GM19240 (cell line): ENCODE data around the gene CHIT1.

Experiments used
- DNase-seq: peaks from one replicate; pipeline ENCODE4 v3.0.0; 2011; ENCODE audit warnings: low spot score; ENCODE audit not compliant: insufficient read length

Gene CHIT1

DNA sequence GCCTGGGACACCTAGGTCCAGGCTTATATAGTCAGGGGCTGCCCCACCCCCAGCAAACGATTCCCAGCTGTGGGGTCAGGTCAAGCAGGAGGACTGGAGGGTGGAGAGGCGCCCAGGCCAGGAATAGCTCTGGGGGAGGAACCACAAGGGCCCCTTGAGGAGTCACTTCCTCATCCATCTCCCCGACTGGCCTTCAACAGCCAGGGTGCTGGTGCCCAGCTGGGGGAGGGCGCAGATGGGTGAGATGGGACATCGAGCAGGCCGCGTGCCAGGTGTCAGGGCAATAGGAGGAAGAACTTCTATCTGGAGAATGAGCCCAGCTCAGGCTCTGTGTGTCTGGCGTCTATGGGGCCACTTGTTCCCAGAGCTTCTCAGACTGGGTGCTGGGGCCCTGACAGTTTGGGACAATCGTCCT is 53.6 kb downstream of the CHIT1 start:
- no peak for DNase-seq

DNA sequence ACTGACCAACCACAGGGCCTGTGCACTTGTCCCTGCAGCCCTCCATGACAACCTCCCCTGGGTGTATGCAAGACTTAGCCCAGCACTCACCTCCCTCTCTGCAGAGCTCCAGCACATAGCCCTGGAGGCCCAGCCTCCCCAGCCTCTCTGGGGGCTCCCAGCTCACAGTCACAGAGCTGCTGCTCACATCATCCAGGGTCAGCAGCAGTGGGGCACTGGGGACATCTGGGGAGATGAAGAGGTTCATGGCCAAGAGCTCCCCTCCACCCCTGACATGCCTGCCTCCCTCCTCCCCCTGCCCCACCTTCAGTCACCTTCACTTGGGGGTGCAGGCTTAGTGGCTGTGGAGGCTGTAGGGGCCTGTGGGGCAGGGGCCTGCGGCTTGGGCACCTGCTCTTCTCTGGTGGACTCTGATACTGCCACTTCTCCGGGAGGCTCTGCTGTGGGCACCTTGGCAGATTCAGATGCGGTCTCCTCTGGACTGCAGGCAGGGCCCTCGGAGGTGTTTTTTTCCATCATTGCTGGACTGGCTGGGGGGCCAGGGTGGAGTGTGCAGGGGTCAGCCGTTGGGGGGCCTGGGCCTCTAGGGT is 54.1 kb downstream of the CHIT1 start, which contains the start of gene MYBPH:
Gene MYBPH, minus strand, starts transcription at position 590 of the 590 bp plus-strand sequence. Its CDS starts 71 bp downstream, at position 519.
- no peak for DNase-seq

DNA sequence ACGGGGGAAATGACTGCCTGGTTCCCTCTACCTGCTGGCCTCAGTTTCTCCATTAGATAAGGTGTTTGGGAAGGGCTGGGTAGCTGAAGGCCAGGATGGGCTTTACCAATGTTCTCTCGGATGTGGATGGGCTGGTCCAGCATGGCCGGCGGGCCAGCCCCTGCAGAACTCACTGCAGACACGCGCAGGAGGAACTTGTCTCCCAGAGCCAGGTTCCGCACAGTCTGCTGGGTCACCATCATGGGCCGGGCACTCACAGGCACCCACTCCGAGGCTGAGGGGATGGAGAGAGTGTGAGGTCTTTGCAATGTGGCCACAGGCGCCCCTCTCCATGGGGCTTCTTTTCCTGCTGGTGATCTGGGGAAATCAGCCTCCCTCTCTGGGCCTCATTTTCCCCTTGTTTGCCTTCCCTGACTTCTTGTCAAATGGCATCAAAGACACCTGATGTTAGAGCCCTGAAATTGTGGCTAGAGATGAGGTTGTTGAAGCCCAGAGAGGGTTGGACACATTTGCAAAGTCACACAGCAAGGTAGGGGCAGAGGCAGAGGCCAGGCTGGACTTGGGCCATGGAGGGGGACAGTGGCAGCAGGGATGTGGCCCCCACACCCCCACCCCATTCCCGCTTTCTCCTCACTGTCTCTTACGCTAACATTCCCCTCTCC is 55.0 kb downstream of the CHIT1 start:
- DNase-seq: no peak

DNA sequence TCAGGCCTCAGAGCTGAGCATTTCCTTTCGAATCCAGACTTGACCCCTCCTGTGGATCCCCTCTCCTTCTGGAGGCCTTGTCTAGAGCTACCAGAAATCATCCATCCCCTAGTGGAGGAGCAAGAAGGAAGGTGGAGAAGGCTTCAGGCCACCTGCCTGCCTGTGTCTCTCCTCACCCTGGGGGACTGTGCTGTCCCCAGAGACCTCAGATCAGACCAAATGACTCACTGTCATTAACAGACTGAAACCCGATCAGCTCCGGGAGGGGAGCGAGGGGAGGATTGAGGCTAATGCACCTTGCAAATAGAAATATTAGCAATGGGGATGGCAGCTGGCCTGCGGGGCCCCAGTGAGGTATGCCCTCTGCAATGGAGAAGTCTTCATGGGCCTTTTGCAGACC is 55.9 kb downstream of the CHIT1 start:
- DNase-seq: peak; percentile 32

DNA sequence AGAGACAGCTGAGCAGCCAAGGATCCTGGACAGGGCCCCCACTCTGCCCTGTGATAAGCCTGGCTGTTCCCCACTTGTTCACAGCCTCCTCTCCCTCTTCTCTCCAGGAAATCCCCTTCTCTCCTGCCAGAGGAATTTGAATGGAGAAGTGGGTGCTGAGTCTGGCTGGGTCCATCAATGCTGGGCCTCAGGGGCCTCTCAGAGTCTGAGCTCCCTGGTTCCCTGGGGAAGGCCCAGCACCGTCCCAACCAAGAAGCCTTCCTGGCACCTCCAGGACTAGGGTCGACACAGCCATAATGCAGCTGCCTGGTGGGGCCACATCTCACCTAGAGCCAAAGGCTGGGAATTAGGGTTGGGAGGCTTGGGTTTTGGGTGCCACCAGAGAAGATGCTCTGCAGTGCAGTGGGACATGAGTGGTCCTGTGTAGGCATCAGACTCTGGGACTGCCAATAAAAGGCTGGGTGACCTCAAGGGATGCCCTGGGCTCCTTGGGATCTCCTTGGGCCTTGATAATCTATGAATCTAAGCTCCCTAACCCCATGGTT is 56.4 kb downstream of the CHIT1 start:
- no peak for DNase-seq

DNA sequence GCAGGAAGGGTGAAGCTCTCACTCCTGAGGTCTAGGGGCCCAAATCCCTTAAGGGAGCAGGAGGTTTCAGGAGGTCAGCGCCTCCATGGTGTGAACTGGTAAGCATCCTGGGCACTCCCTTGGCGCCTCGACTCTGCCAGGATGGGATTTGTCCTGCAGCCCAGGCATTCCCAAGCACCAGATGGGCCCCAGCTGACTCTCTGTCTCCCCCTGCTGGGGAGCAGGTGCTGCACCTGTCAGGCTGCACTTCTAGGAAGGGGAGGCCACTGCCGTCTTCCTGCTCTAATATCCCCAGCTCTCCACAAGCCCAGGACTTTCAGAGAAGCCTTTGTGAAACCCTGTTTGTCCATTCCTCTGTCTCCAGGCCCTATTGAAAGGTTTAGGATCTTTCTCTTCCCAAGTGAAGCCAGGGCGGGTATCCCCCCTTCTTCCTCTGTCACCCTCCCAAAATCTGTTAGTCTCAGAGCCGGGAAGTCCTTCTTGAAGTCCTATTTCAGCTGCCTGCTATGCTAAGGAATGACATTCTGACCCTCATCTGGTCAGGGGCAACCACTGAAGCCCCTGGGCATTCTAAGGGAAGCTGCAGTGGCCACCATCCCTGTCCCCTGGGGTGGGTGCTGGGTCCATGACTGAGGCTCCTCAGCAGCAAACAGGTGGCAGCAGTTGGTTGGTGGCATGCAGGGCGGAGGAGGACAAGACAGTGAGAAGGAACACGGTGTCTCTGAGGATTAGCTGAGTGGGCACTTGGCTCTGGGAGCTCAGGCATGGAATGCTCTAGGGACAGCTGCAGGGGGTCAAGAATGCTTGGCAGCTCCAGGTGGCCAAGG is 57.1 kb downstream of the CHIT1 start:
- DNase-seq: peak; percentile 77

DNA sequence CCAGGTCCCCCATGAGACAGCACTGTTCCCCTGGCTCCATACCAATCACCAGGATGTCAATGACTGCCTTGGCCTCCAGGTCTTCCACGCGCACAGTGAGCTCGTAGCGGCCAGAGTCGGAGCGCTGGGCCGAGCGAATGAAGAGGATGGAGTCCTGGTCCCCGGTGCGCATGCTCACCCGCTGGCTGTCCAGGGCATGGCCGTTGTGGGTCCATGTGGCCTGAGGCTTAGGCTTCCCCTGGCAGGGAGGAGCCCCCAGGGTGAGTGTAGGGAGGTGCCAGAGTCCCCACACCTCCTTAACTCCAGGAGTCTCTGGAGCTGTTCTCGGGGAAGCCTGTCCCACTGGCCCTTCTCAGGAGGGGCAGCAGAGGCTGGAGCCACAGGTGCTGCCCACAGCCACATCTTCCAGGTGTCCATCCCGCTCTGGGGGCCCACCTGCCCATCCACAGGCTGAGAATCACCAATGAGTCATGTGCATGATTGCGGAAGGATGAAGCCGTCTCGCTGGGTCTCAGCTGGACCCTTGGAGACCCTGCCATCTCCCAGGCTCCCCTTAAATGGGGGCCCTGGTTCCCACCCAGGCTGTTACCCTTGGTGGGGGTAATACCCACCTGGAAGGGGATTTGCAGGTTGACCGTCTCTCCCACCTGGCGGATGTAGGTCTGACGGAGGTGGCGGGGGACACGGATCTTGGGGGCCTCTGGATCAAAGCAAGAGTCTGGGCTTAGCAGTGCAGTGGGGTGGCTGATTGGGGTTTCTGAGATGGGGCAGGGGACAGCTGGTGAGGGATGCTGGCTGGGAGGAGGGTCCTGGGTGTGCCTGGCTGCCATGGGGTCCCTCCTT is 57.9 kb downstream of the CHIT1 start:
- no peak for DNase-seq

DNA sequence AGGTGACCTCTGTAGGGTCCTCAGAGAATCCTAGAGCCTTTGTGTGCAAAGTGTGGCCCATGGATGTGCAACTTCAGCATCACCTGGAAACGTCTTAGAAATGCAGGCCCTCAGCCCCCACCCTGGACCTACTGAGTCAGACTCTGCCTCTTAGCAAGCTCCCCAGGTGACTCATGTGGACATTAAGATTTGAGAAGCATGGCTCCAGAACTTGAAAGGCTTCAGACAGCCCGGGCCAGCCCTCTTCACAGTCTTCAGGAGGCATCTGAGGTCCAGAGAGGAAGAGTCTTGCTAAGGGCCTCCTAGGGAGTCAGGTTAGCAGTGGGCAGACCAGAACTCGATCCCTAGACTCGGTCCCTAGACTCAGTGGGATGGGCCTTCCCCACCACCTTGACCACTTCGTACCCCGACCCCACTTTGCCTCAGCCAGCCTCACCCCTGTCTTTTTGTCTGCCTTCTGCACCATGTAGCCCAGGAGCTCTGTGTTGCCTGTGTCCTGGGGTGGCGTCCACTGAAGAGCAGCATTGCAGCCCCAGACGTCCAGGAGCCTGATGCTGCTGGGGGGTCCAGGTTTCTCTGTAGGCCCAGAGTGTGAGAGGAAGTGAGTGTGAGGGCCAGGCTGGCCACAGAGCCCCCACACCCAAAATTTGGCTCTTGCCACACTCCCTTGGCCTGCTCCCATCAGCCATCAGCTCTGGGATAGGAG is 58.7 kb downstream of the CHIT1 start:
- DNase-seq: no peak

DNA sequence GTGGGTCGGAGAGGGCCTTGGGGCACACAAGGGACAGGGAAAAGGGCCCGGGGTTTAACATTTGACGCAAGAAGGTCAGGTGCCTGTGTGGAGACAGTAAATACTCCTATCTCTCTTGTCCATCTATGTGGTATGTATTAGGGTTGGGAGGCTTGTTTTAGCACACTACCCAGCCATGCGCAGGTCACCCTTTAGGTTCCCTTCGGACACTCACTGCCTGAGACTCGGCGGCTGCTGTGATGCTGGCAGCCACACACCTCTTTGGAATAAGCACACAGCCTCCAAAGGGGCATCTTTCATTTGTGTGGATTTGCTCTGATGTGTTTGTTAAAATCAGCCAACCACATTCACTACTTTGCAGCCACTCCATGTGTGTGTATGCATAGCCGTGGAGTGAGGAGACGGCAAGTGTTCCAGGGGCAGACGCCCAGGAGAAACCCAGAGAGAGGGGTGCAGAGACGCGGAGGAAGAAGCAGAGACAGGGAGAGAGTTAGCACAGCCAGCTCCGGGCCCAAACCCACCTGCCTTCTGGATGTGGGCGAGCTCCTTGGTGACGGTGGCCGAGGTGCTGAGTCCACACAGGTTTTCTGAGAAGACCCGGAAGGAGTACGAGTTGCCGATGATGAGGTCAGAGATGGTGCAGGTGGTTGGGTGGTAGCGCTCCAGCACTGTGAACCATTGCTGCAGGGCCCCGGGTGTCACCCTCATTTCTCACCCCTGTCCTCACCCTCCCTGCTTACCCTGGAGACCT is 59.5 kb downstream of the CHIT1 start:
- no peak for DNase-seq

DNA sequence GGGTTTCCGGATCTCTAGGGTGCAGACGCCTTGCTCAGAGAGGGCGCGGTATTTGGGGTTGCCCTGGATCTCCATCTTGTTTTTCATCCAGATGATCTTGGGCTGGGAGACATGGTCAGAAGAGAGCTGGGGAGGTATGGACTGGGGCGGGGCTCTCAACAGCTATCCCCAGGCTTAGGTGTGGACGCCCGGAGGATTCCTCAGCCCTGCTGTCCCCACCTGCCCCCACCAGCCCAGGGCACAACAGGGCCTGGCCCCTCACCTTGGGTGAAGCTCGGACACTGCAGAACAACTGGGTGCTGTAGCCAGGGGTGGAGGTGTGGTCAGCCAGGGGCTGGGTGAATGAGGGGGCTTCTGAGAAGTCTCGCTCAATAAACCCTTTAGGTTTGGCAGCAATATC is 60.5 kb downstream of the CHIT1 start:
- DNase-seq: no peak

DNA sequence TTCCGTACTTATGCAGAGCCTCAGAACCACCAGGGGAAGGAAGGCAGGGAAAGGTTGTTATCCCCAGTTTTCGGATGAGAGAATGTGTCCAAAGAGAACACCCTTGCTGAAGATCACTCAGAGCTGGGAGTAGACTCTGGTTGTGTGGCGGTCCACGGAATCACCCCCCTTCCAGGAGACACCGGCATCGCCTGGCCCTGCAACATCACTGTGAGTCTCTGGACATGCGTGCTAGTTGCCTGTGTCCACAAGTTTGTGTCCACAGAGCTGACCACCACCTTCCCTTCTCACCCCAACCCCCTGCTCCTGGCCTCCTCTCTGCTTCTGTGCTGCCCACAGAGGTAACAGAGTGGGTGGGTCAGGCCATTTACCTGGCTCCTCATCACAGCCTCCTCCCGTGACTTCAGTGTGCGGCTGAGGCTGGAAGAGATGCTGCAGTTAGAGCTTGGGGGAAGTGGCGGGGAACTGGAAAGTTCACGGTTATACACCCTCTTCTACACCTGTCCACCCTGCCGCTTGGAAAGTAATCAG is 61.2 kb downstream of the CHIT1 start:
- no peak for DNase-seq

DNA sequence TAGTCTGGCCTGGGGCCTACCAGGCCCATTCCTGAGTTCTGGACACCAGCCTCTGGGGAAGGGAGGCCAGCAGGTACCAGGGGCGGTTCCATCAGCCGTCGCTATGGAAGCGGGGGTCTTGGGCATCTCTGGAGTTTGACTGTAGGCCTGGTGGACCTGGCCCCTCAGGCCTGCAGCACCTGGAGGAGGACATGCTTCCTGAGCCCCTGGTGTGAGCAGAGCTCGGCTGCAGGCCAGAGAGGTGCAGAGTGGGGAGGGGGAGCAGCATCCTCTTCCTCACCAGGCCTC is 61.6 kb downstream of the CHIT1 start:
- DNase-seq: no peak

DNA sequence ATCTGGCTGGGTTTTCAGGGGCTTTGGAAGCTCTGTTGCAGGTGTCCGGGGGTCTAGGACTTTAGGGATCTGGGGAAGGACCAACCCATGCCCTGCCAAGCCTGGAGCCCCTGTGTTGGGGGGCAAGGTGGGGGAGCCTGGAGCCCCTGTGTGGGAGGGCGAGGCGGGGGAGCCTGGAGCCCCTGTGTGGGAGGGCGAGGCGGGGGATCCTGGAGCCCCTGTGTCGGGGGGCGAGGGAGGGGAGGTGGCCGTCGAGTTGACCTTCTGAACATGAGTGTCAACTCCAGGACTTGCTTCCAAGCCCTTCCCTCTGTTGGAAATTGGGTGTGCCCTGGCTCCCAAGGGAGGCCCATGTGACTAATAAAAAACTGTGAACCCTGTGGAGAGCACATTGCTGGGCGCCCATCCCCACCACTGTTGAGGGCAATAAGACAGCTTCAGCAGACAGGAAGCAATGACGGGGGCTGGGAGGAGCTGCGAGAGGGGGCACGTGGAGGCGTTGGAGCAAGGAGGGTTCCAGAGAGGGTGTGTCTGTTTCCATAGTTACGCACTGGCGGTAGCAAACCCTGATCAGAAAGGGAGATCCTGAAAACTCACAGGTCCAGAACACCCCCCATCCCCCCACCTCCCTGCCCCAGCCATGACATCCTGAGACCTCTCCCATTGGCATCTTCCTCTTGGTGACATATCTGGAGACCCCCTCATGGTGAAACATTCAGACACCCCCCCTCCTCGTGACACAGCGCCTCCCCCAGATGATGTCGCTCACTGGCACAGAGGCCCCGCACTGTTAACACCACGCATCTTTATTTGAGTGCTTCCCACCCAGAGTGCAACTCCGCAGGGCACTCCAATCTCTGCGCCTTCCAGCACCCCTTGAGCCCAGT is 62.2 kb downstream of the CHIT1 start:
- no peak for DNase-seq

DNA sequence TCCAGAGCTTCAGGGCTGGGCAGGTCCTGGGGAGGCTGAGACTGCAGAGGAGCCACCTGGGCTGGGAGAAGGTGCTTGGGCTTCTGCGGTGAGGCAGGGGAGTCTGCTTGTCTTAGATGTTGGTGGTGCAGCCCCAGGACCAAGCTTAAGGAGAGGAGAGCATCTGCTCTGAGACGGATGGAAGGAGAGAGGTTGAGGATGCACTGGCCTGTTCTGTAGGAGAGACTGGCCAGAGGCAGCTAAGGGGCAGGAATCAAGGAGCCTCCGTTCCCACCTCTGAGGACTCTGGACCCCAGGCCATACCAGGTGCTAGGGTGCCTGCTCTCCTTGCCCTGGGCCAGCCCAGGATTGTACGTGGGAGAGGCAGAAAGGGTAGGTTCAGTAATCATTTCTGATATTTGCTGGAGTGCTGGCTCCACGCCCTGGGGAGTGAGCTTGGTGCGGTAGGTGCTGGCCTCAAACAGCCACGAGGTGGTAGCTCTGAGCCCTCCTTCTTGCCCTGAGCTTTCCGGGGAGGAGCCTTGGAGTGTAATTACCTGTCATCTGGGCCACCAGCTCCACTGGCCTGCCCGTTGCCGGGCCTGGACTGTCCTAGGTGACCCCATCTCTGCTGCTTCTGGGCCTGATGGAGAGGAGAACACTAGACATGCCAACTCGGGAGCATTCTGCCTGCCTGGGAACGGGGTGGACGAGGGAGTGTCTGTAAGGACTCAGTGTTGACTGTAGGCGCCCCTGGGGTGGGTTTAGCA is 63.1 kb downstream of the CHIT1 start:
- DNase-seq: no peak
